Omental fat pad (tissue), 4 donors: ENCODE results near the gene BUD23. TPM values are rescaled to one million over a fixed set of nuclear protein-coding genes. Genes with fewer than 3 reads are reported as not detected.
"Not testable (repeated sequence)": the region's sequence is repeated elsewhere in the genome, so short reads cannot be mapped to it uniquely, and the experiment has no call there.

Source experiments
- ATAC-seq: fragments of 150-250 bp; one replicate; pipeline ENCODE4 v1.9.1; 2016; ENCODE audit warnings: mild to moderate bottlenecking, moderate library complexity; ENCODE audit not compliant: low FRiP score
- DNase-seq: peaks from one replicate; pipeline ENCODE4 v3.0.0-alpha.2; 2019; ENCODE audit warnings: low spot score
- total RNA-seq, 4 donors: library from RNA; depleted of rRNA; stranded (reverse); fragments of >200 nt; gene quantifications; one replicate each; pipeline ENCODE4 v1.1.0, GENCODE V29; 2016
- TF ChIP-seq, protein P1 (sequence below), 3 donors: fragments of 450-650 bp; IDR thresholded peaks; one replicate each; pipeline ENCODE4 v1.5.1; 2016 to 2017; ENCODE audit warnings: antibody characterized with exemption in 3 of 3, mild to moderate bottlenecking in 3 of 3, moderate library complexity in 2 of 3

BUD23 gene
- total RNA-seq, 4 donors from 2014 or later = 28.8 to 52.2 (median 45.0) TPM

- DNase-seq (no peak), ATAC-seq (no peak)
- TF ChIP-seq, protein P1, sequence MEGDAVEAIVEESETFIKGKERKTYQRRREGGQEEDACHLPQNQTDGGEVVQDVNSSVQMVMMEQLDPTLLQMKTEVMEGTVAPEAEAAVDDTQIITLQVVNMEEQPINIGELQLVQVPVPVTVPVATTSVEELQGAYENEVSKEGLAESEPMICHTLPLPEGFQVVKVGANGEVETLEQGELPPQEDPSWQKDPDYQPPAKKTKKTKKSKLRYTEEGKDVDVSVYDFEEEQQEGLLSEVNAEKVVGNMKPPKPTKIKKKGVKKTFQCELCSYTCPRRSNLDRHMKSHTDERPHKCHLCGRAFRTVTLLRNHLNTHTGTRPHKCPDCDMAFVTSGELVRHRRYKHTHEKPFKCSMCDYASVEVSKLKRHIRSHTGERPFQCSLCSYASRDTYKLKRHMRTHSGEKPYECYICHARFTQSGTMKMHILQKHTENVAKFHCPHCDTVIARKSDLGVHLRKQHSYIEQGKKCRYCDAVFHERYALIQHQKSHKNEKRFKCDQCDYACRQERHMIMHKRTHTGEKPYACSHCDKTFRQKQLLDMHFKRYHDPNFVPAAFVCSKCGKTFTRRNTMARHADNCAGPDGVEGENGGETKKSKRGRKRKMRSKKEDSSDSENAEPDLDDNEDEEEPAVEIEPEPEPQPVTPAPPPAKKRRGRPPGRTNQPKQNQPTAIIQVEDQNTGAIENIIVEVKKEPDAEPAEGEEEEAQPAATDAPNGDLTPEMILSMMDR (IDR thresholded peaks at IDR 0.05) = no peak
Measured at GRCh38 chr7:73669288-73669701, 14.1 kb upstream of the BUD23 start.

GRCh38 chr7:73669858-73670385 lies 13.5 kb upstream of the BUD23 start:
- TF ChIP-seq, protein P1 (IDR thresholded peaks at IDR 0.05) = no peak
- ATAC-seq (no peak), DNase-seq (no peak)

GRCh38 chr7:73671322-73671661 lies 12.1 kb upstream of the BUD23 start:
- DNase-seq = no peak
- ATAC-seq = no peak
- TF ChIP-seq, protein P1 (IDR thresholded peaks at IDR 0.05) = no peak

DNA sequence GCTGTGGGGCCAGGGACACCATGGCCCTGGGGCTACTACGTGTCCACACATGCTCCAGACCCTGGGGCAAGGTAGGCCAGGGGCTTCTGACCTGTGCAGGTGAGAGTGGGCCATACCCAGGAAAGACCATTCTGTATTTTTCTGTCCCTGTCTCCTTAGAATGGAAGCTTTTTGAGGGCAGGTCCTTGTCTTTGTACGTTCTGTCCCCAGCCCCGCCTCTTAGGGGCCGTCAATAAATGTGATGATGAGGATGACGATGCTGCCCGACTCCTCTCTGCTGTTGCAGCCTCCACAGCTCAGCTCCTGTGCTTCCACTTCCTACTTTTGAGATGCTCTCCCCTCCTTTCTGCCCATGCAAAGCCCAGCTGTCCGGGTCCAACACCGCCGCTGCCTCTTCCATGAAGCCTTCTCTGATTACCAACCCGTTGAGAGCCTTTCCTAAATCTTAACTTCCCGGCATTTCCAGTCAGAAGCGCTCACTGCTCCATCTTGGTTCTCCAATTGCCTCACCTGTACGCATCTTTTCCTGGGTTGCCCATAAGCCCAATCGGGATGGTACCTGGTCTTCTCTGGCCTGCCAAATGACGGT lies 11.4 kb upstream of the BUD23 start:
- no peak for ATAC-seq
- TF ChIP-seq, protein P1 (IDR thresholded peaks at IDR 0.05) = no peak
- DNase-seq = no peak

- no peak for ATAC-seq
- TF ChIP-seq, protein P1 (IDR thresholded peaks at IDR 0.05) = no peak
Measured at GRCh38 chr7:73674468-73675124, 8.8 kb upstream of the BUD23 start.

DNA sequence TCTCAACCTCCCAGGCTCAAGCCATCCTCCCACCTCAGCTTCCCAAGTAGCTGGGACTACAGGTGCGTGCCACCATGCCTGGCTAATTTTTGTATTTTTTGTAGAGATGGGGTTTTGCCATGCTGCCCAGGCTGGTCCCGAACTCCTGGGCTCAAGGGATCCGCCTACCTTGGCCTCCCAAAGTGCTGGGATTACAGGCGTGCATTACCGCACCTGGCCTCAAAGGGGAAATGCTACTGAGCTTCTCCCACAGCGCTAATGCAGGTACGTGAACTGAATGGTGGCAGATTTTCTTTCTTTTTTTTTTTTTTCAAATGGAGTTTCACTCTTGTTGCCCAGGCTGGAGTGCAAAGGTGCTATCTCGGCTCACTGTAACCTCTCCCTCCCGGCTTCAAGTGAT lies 7.3 kb upstream of the BUD23 start:
- not testable (repeated sequence) for DNase-seq, ATAC-seq

More at GRCh38 chr7:73674468-73675124, 8.8 kb upstream of the BUD23 start:
- DNase-seq = no peak

DNA sequence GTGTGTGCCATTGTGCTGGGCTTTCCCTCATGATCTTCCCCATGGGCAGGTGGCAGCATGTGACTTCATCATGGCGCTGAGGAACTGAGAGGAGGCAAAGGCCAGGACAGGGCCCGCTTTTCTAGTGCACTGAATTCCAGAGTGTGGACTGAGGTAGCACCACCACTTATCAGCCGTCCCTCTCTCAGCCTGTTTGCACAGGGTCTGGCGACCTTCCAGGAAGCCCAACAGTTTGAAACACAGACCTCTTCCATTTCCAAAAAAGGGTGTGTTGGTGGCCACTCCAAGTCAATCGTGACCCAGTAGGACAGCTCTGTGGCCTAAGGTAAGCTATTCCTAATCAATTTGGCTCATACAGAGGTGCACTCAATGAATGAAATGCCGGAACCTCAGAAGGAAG lies 4.5 kb upstream of the BUD23 start:
- no peak for DNase-seq
- TF ChIP-seq, protein P1 (IDR thresholded peaks at IDR 0.05) = no peak
- no peak for ATAC-seq
